HG03045 (cell line): ENCODE data around the gene UNKL.
"Not testable (repeated sequence)": the region's sequence is repeated elsewhere in the genome, so short reads cannot be mapped to it uniquely, and the experiment has no call there.

Experiments
- ATAC-seq: cut with Tn5 transposase; IDR thresholded peaks from one replicate; pipeline ENCODE4 v1.9.1; 2021; ENCODE audit warnings: mild to moderate bottlenecking, moderate library complexity; ENCODE audit not compliant: unreplicated experiment

The UNKL gene

GRCh38 chr16:1446296-1447080, 32.0 kb upstream of the UNKL start:
- no peak for ATAC-seq

- ATAC-seq = no peak
Observed at GRCh38 chr16:1445518-1446203, 31.2 kb upstream of the UNKL start.

- ATAC-seq = no peak
Observed at GRCh38 chr16:1444730-1445517, 30.4 kb upstream of the UNKL start.

DNA sequence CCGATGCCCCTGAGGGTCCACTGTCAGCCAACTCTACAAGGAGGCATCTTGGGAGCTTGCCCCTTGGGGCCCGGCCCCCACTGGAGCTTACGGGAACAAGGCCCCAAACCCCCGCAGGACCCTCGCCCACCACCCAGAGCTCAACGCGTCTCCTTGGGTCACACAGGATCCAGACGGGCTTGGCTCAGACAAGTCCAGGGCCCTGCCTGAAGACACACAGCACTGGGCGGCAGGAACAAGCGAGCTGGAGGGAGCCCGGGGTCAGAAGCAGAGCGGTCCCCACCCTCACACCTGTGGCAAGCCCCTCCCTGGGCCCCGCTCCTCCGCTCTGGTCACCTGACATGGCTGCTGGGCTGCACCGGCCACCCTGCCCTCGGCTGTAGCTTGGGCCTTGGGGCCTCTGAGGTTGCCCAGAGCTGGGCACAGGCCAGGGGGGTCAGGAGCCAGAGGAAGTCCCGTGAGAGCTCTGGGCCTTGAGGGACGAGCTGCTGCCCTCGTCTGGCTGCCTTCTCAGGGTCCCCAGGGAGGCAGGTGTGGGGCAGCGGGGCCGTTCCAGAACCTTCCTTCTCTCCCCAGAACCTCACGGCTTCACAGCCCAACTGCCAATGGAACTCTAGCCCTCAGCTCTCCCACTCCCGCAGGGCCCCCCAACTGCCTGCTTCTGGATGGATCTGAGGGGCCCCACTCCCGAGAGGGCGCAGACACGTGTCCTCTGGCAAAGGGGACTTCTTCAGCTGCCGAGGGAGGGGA, 29.7 kb upstream of the UNKL start, which contains the start of gene CCDC154:
TSS of gene CCDC154 (minus strand) at position 577 of the 750 bp plus-strand sequence. CDS start at position 343, 234 bp downstream.
- no peak for ATAC-seq

GRCh38 chr16:1443403-1443973, 29.0 kb upstream of the UNKL start:
- ATAC-seq = no peak

DNA sequence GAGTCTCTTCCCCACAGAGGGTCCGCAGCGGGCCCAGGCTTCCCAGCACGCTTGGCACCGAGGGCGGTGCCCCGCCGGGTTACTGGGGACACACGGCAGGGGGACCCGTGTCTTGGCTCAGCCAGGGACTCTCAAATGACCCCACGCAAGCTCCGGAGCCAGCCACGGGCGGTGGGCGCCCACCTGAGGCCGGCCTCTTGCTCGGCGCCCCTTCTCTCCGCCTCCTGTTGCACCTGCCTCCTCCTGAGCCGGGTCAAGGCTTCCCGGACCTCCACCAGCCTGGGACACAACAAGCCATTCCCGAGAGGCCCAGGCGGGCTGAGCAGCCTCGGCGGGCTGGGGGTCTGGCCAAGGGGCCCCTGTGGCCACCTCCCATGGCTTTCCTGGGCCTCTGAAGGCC, 28.2 kb upstream of the UNKL start:
- ATAC-seq = no peak

GRCh38 chr16:1441391-1441829, 26.9 kb upstream of the UNKL start:
- no peak for ATAC-seq

DNA sequence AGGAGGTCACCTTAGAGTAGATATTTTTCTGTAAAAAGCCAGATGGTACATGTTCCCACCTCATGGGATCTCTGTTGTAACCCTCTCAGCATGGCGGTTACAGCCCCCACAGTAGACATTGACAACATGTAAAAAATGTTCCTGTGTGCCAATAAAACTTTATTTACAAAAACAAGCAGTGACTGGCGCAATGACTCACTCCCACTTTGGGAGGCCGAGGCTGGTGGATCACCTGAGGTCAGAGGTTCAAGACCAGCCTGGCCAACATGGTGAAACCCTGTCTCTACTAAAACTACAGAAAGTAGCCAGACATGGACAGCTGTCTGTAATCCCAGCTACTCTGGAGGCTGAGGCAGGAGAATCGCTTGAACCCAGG, 25.2 kb upstream of the UNKL start:
- ATAC-seq = not testable (repeated sequence)

GRCh38 chr16:1439058-1439698, 24.7 kb upstream of the UNKL start:
- ATAC-seq = no peak

- no peak for ATAC-seq
Observed at GRCh38 chr16:1438229-1439057, 23.9 kb upstream of the UNKL start.

DNA sequence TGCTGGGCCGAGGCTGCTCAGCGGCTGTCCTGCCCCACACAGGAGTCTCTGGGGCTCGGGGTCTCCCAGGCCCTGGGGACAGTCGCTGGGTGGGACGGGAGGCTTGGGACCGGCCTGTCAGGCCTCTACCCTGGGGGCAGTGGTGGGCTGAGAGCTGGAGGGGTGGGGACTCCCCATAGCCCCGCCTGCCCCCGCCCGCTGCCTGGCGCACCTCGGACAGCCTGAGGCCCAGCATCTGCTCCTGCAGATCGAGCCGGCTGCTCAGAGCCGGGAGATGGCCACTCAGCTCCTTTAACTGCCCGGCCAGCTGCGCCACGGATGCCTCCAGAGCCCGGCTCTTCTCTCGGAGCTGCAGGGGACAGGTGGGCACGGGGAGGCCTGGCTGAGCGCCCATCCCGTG, 23.1 kb upstream of the UNKL start:
- no peak for ATAC-seq

GRCh38 chr16:1436731-1437355, 22.3 kb upstream of the UNKL start:
- no peak for ATAC-seq

DNA sequence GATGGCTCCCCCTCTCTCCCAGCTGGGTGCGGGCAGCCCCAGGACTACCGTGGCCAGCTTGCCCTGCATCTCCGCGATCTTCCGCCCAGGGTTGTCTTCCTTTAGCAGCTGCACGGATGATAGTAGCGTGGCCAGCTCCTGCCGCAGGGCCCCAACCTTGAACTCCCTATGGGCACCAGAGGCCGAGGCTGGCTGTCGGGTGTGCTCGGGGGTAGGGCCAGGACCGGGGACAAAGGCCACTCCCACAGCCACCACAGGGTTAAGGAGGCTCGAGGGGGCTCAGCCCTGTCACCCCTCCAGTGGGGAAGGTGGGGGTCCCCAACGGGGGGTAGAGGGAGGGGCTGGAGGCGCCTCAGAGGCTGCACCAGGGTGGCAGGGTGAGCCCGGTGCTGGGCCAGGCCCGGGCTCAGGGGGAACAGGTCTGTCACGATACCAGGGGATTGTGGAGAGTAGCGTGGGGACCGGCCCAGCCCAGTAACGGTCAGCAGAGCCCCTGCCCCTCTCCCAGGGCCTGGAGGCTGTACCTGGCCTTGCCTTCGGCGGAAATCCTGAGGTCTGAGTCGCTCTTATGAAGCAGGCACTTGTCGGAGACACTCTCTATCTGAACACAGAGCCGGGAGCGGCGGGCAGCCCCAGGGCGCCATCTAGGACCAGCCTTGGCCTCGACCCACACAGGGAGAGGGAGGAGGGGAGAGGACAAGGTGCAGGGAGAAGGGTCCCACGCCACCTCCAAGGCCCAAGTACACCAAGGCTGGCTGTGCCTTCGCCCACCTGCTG, 21.6 kb upstream of the UNKL start:
- ATAC-seq = no peak

DNA sequence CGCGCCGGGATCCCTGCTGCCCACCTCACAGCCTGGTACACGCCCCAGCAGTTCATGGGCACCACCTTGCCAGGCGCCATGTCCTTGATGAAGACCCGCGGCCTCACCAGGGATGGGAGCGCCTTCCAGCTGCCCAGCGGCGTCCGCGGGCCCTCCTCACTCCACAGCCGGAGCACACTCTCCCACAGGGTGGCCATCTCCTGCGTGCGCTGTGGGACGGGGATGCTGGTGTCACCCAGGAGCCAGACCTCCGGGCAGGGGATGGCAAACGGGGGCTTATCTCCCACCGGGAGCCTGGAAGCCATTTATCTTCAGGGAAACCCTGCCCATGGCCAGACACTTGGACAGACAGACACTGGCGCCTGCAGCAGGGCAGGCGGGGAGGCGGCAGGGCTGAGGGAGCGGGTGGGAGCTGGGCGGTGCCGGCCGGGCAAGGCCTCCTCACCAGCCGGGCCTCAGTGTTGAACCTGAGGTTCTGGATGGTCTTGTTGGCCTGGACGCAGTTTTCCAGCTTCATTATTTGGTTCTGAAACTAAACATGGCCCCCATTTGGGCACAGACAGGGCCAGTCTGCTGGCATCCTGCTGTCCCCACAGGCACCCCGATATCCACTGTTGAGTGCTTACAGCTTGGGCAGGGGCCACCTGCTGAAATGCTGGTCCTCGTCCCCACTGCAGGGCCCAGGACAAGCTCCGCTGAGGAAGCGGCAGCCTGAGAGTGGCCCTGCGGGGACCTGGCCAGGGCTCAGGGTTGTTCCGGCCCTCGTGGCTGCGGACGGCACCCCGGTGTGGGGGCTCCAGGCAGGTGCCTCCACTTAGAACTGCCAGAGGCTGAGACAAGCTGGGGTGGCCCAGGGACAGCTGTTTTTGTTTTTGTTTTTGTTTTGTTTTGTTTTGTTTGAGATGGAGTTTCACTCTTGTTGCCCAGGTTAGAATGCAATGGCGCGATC, 20.4 kb upstream of the UNKL start:
- no peak for ATAC-seq

DNA sequence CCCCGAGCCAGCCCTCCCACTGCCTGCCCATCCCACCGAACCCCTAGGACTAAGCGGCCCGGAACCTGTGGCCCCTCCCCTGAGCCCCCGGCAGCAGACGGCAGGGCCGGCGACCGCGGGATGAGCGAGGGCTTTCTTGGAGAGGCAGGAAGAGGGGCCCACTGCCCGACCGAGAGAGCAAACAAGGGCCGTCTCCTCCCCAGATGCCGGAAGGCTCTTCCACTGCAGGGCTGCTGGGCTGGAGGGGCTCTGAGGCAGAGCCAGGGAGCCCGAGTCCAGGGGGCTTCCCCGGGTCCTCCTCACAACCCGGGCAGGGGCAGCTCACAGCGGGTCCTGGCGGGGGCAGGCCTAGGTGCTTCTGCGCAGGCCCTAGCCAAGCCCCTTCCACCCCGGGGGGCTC, 19.3 kb upstream of the UNKL start:
- ATAC-seq = no peak

- ATAC-seq = no peak
Observed at GRCh38 chr16:1433263-1433560, 18.7 kb upstream of the UNKL start.
